HG03103 (cell line): Measurements from ENCODE around the gene UST.
A peak's percentile ranks its signal among the peaks of the same experiment; 100 is the strongest.

Experiments used
- ATAC-seq: cut with Tn5 transposase; IDR thresholded peaks from one replicate; pipeline ENCODE4 v1.9.1; 2021; ENCODE audit warnings: low read depth; ENCODE audit not compliant: unreplicated experiment

The UST gene

GRCh38 chr6:149052350-149053106 lies 305.7 kb downstream of the UST start:
- no peak for ATAC-seq

GRCh38 chr6:149053848-149054558 lies 307.2 kb downstream of the UST start:
- ATAC-seq: no peak

DNA sequence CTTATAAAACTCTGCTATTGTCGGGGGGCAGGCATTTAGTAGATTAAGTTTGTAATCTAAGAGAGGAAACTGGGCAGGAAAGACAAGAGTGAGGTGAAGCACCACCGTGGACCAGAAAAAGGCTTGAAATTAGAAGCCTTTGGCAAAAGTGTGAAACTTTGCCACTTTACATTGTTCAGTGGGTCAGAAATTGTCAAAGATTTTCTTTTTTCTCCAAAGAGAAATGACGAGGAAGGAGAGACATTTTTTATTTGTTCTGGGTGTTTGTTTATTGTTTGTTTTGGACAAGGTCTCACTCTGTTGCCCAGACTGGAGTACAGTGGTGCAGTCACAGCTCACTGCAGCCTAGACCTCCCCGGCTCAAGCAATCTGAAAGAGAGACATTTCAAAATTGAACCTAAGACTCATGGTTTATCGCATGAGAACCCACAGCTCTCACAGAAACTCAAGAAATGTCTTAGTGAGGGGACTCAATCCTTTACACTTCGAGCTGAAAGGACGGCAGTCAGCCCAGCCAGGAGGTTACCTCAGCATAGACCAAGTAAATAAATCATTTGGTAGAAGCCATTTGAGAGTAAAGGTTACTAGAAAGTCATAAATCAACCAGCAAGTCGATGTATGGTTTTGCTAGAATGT lies 307.8 kb downstream of the UST start:
- peak; percentile 67 for ATAC-seq

GRCh38 chr6:149055195-149055899 lies 308.5 kb downstream of the UST start:
- peak; percentile 39 for ATAC-seq

- ATAC-seq: no peak
Measured at GRCh38 chr6:149056777-149057463, 310.1 kb downstream of the UST start.

DNA sequence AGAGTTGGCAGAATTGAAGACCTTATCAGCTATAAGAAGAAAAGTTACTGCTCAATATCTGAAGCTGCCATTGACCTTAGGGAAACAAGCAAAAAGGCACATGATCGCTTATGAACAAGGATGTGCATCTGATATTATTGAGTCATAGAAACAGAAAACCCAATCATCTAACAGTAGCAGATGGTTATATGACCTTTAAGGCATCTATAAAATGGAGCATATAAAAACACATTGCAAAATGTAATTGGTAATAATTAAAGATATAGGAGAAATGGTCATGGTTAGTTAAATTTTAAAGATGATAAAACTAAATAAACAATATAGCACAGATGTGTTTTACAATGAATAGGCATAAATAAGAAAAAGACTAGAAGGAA lies 310.6 kb downstream of the UST start:
- ATAC-seq: no peak

- no peak for ATAC-seq
Measured at GRCh38 chr6:149059557-149059956, 312.7 kb downstream of the UST start.

- peak; percentile 53 for ATAC-seq
Measured at GRCh38 chr6:149060300-149060984, 313.6 kb downstream of the UST start.

DNA sequence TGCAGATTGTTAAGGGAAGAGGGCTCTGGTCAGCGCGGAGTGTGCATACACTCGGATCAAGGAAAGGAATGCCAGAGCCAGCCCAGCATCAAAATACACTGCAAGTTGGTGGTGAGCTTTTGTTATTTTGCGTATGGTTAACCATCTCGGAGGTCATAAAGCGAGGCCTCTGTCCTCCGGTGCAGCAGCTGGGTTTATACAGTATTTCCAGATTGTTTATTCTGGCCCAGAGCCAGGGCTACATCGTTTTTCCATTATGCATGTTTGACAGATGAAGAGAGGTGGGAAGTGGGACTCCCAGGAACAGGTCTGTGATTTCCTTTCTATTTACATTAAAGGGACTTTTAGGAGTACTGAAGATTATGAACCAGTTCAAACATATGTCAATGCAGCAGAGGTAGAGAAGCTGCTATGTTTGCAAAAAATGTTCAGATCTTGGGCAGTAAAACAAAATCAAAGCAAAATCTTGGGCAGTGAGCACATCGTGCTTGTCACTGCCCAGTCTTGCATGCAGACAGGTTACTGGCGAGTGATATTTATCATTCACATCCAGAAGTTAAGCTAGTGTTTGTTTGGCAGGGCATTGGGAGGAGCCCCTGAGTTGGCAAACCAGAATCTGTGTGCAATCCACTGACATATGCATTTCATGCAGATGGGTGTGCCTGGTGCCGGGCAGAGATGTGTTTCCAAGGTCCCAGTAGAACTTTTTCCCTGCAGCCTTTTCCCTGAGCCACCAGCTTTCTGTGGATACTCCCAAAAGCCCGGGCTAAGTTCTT lies 314.3 kb downstream of the UST start:
- ATAC-seq: no peak

DNA sequence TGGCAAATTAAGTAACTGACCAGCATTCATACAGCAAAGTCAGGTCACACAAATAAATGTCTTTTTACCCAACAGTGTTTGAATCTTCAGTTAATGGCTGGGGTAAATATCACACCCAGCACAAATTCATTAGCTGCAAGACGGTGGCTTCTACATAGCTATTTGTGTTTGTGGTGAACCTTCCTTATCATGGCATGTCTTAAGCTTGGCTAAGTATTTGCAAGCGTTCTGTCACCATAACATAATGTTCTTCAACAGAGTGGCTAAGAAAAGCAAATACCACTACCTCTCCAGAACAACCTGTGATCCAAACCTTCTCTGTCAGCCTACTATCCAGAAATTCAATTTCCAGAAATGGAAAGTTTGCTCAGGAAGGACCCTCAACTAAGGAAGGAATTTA lies 315.1 kb downstream of the UST start:
- ATAC-seq: no peak

DNA sequence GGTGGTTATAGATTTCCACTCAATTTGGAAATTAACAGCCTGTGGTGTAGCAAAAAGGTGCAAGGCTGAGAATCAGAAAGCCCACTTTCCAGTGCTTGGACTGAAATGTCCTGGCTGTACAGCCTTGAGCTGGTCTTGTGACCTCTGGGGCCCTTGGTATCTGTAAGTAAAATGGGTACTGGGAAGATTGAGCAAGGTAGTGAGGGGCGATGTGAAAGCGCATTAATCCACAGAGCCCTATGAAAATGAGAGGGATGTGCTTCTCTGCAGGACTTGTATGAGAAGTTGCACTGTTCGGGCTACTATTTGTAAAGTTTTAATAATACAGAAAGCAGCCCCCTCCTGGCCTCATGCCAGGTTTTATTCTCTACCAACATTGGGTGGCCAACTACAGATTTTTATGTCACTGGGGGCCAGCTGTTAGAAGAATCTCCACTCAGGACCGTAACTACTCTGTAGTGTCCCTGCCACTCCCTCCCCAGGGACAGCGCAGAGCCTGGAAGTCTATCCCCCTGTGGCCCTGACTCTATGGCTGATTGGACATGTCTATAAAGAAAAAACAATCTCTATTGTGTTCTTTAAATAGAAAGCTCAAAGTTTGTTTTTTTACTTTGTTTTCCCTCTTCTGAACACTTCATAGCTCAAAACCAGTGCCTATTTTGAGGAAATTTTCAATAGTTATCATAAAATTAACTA lies 316.0 kb downstream of the UST start:
- ATAC-seq: no peak

DNA sequence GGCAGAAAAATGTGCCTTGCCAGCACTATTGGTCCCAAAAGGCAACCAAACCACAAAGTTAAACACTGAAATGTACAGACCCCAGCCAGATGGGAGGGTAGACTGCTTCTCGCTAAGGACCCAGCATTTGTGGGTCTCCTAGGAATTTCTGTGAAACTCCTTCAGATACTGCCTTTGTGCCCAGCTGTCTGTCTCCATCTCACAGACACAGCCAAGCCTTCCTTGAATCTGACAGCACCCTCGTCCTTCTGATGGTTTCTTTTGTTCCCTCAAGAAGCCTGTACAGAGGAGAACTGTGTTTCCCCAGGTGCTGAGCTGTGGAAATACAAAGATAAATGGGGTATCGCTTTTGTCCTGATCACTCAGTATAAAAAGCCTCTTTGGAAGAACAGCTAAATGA lies 316.6 kb downstream of the UST start:
- no peak for ATAC-seq

GRCh38 chr6:149064001-149064659 lies 317.3 kb downstream of the UST start:
- no peak for ATAC-seq

DNA sequence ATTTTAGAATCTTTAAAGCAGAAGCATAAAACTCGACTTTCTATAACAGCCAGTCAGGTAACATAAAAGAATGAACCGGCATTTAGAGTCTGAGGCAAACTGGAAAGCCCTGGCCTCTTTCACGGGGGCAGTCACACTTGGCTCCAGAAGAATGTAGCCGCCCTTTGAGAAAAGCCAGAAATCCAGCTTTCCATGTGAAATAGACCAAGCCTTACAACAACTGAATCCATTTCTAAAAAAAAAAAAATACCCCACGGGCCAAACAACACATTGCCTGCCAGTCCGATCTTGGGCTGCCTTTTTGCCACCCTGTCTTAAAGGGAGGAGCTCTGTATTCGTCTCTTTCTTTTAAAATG lies 317.8 kb downstream of the UST start:
- no peak for ATAC-seq

- no peak for ATAC-seq
Measured at GRCh38 chr6:149065121-149065520, 318.3 kb downstream of the UST start.

GRCh38 chr6:149065658-149066556 lies 319.1 kb downstream of the UST start:
- ATAC-seq: peak; percentile 96

GRCh38 chr6:149071997-149072396 lies 325.2 kb downstream of the UST start:
- ATAC-seq: no peak
